Testis (tissue), 2 donors: Measurements from ENCODE around the gene SDCCAG8.

Experiments
- POLR2A ChIP-seq: fragments of 450-650 bp; IDR thresholded peaks from one replicate; pipeline ENCODE4 v1.6.1; 2017; ENCODE audit warnings: antibody characterized with exemption, mild to moderate bottlenecking, moderate library complexity
- TF ChIP-seq, protein P1 (sequence below), 3 experiments: fragments of 450-650 bp in 2 of 3; fragments of 200-600 bp in 1 of 3; sonication (generic) in 1 of 3; IDR thresholded peaks; one replicate each; pipeline ENCODE4 v1.5.1; 2016 to 2019; ENCODE audit warnings: antibody characterized with exemption in 3 of 3, mild to moderate bottlenecking in 2 of 3, moderate library complexity in 1 of 3

DNA sequence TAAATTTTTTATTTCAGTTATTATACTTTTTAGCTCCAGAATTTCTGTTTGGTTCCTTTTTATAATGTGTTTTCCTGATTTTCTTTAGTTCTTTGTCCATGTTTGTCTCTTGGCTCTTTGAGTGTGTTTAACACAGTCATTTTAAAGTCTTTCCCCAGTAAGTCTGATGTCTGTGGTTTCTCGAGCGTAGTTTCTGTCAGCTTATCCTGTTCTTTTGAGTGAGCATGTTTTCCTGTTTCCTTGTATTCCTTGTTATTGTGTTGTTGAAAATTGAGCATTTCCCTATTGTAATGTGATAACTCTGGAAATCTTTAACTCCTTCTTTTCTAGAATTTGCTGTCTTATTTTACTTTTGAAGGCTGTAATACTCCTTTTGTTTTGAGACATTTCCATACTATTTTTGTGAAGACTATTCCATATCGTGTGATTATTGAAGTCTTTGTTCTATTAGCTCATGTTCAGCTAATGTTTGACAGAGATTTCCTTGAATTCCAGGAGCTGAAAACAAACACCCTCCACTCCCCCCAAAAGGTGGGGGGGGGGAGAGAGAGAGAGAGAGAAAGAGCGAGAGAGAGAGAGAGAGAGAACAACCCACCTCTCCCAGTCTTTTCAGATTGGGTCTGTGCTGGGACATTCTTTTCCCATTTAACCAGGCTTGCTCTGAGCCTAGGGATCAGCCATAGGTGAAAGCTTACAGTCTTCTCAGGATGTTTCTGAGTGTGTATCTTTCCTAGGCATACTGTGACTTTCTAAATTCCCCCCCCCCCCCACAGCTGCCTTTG is 38.3 kb downstream of the SDCCAG8 start:
- TF ChIP-seq, protein P1, sequence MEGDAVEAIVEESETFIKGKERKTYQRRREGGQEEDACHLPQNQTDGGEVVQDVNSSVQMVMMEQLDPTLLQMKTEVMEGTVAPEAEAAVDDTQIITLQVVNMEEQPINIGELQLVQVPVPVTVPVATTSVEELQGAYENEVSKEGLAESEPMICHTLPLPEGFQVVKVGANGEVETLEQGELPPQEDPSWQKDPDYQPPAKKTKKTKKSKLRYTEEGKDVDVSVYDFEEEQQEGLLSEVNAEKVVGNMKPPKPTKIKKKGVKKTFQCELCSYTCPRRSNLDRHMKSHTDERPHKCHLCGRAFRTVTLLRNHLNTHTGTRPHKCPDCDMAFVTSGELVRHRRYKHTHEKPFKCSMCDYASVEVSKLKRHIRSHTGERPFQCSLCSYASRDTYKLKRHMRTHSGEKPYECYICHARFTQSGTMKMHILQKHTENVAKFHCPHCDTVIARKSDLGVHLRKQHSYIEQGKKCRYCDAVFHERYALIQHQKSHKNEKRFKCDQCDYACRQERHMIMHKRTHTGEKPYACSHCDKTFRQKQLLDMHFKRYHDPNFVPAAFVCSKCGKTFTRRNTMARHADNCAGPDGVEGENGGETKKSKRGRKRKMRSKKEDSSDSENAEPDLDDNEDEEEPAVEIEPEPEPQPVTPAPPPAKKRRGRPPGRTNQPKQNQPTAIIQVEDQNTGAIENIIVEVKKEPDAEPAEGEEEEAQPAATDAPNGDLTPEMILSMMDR (IDR thresholded peaks at IDR 0.05): no peak
- TF ChIP-seq POLR2A: no peak
